ENCODE data around the gene AMBRA1. TPM values are rescaled to one million over a fixed set of nuclear protein-coding genes. Genes with fewer than 3 reads are reported as not detected.
"Not testable (repeated sequence)": the region's sequence is repeated elsewhere in the genome, so short reads cannot be mapped to it uniquely, and the experiment has no call there.

The AMBRA1 gene
- total RNA-seq, 1 donor from 2014 or later = 33.7 TPM

- intact Hi-C loops (cut with DNase I) = no loop called here
- DNase-seq (ENCODE audit: low spot score) (no peak), ATAC-seq (no peak)
These were observed 219.8 kb downstream of the AMBRA1 start for GRCh38 chr11:46373787-46374740.

GRCh38 chr11:46372501-46372900 lies 221.3 kb downstream of the AMBRA1 start:
- ATAC-seq; DNase-seq (ENCODE audit: low spot score); intact Hi-C loops (cut with DNase I): not testable (repeated sequence)

GRCh38 chr11:46372086-46372485 lies 221.7 kb downstream of the AMBRA1 start:
- DNase-seq (ENCODE audit: low spot score) (no peak), ATAC-seq (no peak)
- intact Hi-C loops (cut with DNase I) = no loop called here

GRCh38 chr11:46371262-46371661 lies 222.6 kb downstream of the AMBRA1 start:
- DNase-seq (ENCODE audit: low spot score); ATAC-seq; intact Hi-C loops (cut with DNase I): not testable (repeated sequence)

- no peak for ATAC-seq
- DNase-seq (ENCODE audit: low spot score) = no peak
- intact Hi-C loops (cut with DNase I) = no loop called here
These were observed 223.6 kb downstream of the AMBRA1 start for GRCh38 chr11:46370253-46370652.

GRCh38 chr11:46369458-46370152 lies 224.2 kb downstream of the AMBRA1 start:
- DNase-seq (ENCODE audit: low spot score) (no peak), ATAC-seq (peak; percentile 25)
- intact Hi-C loops (cut with DNase I) = no loop called here

GRCh38 chr11:46367916-46368267 lies 225.9 kb downstream of the AMBRA1 start:
- DNase-seq (ENCODE audit: low spot score) (no peak), ATAC-seq (no peak)
- intact Hi-C loops (cut with DNase I) = no loop called here

GRCh38 chr11:46367244-46367915 lies 226.4 kb downstream of the AMBRA1 start:
- intact Hi-C loops (cut with DNase I) = no loop called here
- peak; percentile 88 for DNase-seq (ENCODE audit: low spot score)
- peak; percentile 84 for ATAC-seq

- DNase-seq (ENCODE audit: low spot score) = no peak
- no peak for ATAC-seq
- intact Hi-C loops (cut with DNase I) = no loop called here
These were observed 227.1 kb downstream of the AMBRA1 start for GRCh38 chr11:46366661-46367161.

- intact Hi-C loops (cut with DNase I) = no loop called here
- ATAC-seq = no peak
These were observed 227.6 kb downstream of the AMBRA1 start for GRCh38 chr11:46366260-46366659.

GRCh38 chr11:46364791-46365190 lies 229.0 kb downstream of the AMBRA1 start:
- intact Hi-C loops (cut with DNase I) = no loop called here
- no peak for ATAC-seq
- DNase-seq (ENCODE audit: low spot score) = no peak

More at GRCh38 chr11:46366260-46366659, 227.6 kb downstream of the AMBRA1 start:
- no peak for DNase-seq (ENCODE audit: low spot score)

GRCh38 chr11:46364056-46364455 lies 229.8 kb downstream of the AMBRA1 start:
- intact Hi-C loops (cut with DNase I) = no loop called here
- ATAC-seq (no peak), DNase-seq (ENCODE audit: low spot score) (no peak)

GRCh38 chr11:46363455-46364005 lies 230.3 kb downstream of the AMBRA1 start:
- intact Hi-C loops (cut with DNase I) = no loop called here
- peak; percentile 2 for ATAC-seq
- no peak for DNase-seq (ENCODE audit: low spot score)

- ATAC-seq (peak; percentile 68), DNase-seq (ENCODE audit: low spot score) (no peak)
- intact Hi-C loops (cut with DNase I) = no loop called here
These were observed 230.8 kb downstream of the AMBRA1 start for GRCh38 chr11:46363031-46363407.

- no peak for DNase-seq (ENCODE audit: low spot score)
- peak; percentile 1 for ATAC-seq
- intact Hi-C loops (cut with DNase I) = no loop called here
These were observed 231.4 kb downstream of the AMBRA1 start for GRCh38 chr11:46362156-46363030.

- no peak for DNase-seq (ENCODE audit: low spot score)
- intact Hi-C loops (cut with DNase I) = no loop called here
- ATAC-seq = peak; percentile 83
These were observed 232.3 kb downstream of the AMBRA1 start for GRCh38 chr11:46361283-46362155.

GRCh38 chr11:46360878-46361277 lies 232.9 kb downstream of the AMBRA1 start:
- ATAC-seq (no peak), DNase-seq (ENCODE audit: low spot score) (no peak)
- intact Hi-C loops (cut with DNase I) = no loop called here
